ENCODE data around the gene KIF16B. TPM values are rescaled to one million over a fixed set of nuclear protein-coding genes. Genes with fewer than 3 reads are reported as not detected.

Gene KIF16B
- total and polyA plus RNA-seq, 9 of the 15 experiments (the other 6 are each of a cell fraction or from before 2014, with no cell fraction given), result 1.00 to 10.6 (median 8.5) TPM

GRCh38 chr20:16295534-16295933, 277.7 kb downstream of the KIF16B start:
- Histone ChIP-seq H3K27me3 (ENCODE audit: control insufficient read depth in 2 of 2, insufficient read depth in 2 of 2, low read length in 2 of 2) (no peaks in the 10 kb centered on the region), H3K9me3 (replicated peaks; ENCODE audit: control insufficient read depth, insufficient read depth, low read depth, low read length) (no peaks in the 10 kb centered on the region), H3K4me3 (no peak overlapping the region), H3K4me2 (ENCODE audit: insufficient read depth, low read length) (no peak overlapping the region), H3K36me3 (ENCODE audit: control insufficient read depth, insufficient read depth, low read length) (no peaks in the 10 kb centered on the region), H3K9ac (ENCODE audit: insufficient read depth in 1 of 2, low read depth in 2 of 2, low read length in 2 of 2) (no peak overlapping the region), H3K79me2 (ENCODE audit: control insufficient read depth, insufficient read depth, low read length) (no peaks in the 10 kb centered on the region), H3K27ac (ENCODE audit: extremely low read depth, low read depth, low read length) (no peak overlapping the region), H3K4me1 (replicated peaks in 1 of 2; ENCODE audit: control insufficient read depth in 2 of 2, insufficient read depth in 2 of 2, low read length in 2 of 2) (no peaks in the 10 kb centered on the region), H2AFZ (ENCODE audit: low read depth, low read length) (no peak overlapping the region), H4K20me1 (replicated peaks; ENCODE audit: control insufficient read depth, insufficient read depth, low read length) (no peaks in the 10 kb centered on the region), H3K9me1 (ENCODE audit: control insufficient read depth, insufficient read depth, low read length) (no peaks in the 10 kb centered on the region)
- ChIA-PET CTCF (ENCODE audit: low intra/inter-chr PET ratio) (no interaction called here), POLR2A (no interaction called here)
- FAIRE-seq, result no peak
- no peak for ATAC-seq
- intact Hi-C loops (cut with micrococcal nuclease) (no loop called here), in situ Hi-C loops (cut with MboI) (no loop called here)
- BruUV-seq (replicated peaks), result no TSS peak
- 36% methylated on average over 5 of the region's 5 CpGs for WGBS (ENCODE audit: insufficient coverage, low coverage, missing lambda C conversion rate)
- no peak for DNase-seq (ENCODE audit: extremely low read depth in 1 of 4, low spot score in 3 of 4)
- TF ChIP-seq, protein P1, sequence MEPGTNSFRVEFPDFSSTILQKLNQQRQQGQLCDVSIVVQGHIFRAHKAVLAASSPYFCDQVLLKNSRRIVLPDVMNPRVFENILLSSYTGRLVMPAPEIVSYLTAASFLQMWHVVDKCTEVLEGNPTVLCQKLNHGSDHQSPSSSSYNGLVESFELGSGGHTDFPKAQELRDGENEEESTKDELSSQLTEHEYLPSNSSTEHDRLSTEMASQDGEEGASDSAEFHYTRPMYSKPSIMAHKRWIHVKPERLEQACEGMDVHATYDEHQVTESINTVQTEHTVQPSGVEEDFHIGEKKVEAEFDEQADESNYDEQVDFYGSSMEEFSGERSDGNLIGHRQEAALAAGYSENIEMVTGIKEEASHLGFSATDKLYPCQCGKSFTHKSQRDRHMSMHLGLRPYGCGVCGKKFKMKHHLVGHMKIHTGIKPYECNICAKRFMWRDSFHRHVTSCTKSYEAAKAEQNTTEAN (CRISPR knock-in tag; IDR thresholded peaks at IDR 0.05), result no peak
- TF ChIP-seq ELF4 (CRISPR knock-in tag; IDR thresholded peaks at IDR 0.05) (no peak), NUFIP1 (IDR thresholded peaks at IDR 0.05; ENCODE audit: partially characterized antibody) (no peak), GABPB1 (CRISPR knock-in tag; IDR thresholded peaks at IDR 0.05) (no peak), EWSR1 (IDR thresholded peaks at IDR 0.05; ENCODE audit: borderline replicate concordance, low read depth, partially characterized antibody) (no peak), ZNF609 (CRISPR knock-in tag; IDR thresholded peaks at IDR 0.05; ENCODE audit: borderline replicate concordance) (no peak), THRB (CRISPR knock-in tag; conservative IDR thresholded peaks at IDR 0.05) (no peak), FOXP4 (CRISPR knock-in tag; IDR thresholded peaks at IDR 0.05; ENCODE audit: borderline replicate concordance) (no peak), ASH1L (IDR thresholded peaks at IDR 0.05; ENCODE audit: borderline replicate concordance, low read depth, partially characterized antibody) (no peak), TRIM28 (IDR thresholded peaks at IDR 0.05) (no peak), SREBF1 (IDR thresholded peaks at IDR 0.05; ENCODE audit: borderline replicate concordance, low read depth, low read length) (no peak)
